NCI-H2196 (cell line): ENCODE data around the gene GTF2F1.
"Not testable (repeated sequence)": the region's sequence is repeated elsewhere in the genome, so short reads cannot be mapped to it uniquely, and the experiment has no call there.

Experiments
- DNase-seq: peaks from one replicate; lab custom pipeline; 2025; ENCODE audit not compliant: unreplicated experiment; lab: John Stamatoyannopoulos, UW

Gene GTF2F1

DNA sequence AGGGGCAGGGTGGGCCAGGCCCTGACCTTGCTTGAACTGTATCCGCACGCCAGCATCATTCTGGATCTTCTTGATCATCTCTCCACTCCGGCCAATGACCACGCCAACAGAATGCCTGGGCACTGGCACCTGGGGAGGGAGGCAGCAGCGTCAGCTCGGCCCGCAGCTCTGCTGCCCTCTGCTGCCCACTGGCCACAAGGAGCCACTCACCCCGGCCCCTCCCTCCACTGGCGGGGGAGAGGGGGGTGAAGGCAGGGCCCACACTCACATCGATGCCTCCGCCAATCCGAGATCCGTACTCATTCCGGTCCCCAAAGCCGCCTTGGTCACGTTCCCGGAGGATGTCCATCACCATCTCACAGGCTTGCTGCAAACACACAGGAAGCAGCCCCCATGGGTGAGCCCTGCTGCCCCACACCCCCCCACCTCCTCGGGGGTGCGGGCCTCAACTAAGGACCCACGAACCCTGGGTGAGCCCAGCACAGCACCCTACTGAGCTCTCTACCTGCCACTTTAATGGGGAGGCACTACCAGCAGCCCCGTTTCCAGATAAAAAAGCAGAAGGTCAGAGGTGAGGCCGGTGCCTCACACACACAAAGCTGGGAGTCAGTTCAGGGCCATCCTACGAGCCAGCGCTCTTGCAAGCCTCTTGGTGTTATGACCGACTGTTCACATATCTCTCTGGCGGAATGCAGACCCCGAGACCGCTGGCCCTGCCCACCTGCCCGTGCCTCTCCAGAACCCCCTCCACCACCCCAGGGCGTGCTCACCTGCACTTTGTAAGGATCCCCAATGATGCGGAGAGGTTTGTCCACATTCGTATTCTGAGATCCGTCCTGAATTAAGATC lies 25.0 kb upstream of the GTF2F1 start:
- peak; percentile 46 for DNase-seq

DNA sequence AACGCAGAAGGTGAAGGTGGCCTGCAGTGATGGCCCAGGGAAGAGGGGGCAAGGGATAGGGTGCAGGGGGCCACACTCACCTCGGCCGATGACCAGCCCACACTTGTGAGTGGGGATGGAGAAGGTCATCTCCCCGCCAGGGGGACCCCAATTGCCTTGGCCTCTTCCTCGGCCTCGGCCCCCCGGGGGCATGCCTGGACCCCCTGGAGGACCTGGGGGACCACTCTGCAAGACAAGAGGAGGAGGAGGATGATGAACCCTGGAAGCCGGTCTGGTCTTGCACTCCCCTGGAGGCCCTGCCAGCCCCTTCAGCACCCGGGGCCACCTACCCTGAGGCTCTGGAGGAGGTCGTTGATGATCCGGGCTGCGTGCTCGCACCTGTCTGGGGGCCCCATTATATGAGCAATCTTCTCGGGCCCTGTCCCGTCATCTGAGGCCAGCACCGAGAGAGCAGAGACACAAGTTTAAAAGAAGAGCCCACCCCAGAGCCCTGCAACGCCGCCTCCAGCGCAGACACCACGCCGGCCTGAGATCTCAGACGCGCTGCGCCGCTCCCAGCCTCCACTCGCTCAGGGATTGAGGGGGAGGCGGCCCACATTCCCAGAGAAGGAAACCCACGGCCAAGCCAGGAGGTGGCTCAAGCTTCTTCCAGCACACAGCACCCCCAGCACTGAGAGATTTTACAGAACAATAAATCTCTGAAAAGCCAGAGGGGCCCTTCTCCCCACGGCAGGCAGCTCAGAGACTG lies 23.9 kb upstream of the GTF2F1 start:
- DNase-seq, result no peak

DNA sequence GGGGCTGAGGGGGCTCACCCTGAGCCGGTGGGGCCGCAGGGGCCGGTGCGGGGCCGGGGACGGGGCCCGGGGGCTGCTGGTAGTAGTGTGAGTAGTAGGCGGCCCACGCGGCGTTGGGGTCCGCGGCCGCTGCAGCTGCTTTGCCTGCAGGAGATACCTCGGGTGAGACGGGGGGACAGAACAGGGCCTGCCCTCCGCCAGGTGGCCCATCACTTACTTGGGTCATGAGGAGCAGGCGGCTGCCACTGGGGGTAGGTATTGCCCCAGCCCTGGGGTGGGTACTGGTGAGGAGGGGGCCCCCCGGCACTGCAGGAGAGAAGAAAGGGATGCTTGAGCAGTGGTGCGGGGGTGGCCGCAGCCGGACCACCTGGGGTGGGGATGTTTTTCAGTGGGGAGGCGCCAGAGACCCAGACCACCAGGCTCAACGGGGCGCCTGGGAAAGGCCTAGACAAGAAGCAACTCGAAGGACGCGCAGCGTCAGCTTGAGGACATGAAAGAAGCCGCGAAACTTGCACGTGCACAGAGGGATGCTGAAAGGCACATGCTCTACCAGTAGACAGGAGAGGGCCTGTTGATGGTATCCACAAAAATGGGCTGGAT lies 22.7 kb upstream of the GTF2F1 start:
- DNase-seq, result no peak

DNA sequence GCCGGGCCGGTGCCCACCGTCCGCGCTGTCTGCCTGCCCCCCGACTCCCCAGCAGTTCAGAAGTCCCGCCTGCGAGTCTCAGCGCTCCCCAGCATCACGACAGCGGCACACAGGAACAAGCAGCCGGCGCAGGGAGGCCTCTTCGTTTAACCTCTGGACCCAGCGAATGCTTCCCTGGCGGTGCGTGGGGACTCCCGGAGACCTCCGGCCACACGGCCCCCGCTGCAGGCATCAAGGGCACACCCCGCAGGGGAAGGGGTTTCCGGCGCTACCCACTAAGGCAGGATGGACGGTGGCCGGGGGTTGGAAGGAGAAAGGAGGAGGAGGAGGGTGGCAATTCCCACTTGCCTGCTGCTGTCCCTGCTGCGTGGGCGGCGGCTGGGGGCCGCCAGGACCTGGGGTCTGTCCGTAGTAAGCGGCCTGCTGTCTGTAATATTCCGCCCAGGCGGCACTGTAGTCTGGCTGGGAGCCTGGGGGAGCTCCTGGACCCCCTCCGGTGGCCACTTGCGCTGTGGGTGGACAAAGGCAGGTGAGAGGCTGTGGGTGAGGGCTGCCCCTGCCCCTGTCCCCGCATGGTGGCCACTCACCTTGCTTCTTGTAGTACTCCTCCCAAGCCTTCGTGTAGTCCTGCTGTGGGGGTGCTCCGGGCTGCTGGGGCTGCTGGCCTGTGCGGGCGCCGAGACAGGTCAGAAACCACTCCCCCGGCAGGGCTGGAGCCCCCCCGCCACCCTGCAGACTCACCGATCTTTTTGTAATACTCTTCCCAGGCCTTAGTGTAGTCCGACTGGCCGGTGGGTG lies 22.0 kb upstream of the GTF2F1 start:
- DNase-seq, result no peak

DNA sequence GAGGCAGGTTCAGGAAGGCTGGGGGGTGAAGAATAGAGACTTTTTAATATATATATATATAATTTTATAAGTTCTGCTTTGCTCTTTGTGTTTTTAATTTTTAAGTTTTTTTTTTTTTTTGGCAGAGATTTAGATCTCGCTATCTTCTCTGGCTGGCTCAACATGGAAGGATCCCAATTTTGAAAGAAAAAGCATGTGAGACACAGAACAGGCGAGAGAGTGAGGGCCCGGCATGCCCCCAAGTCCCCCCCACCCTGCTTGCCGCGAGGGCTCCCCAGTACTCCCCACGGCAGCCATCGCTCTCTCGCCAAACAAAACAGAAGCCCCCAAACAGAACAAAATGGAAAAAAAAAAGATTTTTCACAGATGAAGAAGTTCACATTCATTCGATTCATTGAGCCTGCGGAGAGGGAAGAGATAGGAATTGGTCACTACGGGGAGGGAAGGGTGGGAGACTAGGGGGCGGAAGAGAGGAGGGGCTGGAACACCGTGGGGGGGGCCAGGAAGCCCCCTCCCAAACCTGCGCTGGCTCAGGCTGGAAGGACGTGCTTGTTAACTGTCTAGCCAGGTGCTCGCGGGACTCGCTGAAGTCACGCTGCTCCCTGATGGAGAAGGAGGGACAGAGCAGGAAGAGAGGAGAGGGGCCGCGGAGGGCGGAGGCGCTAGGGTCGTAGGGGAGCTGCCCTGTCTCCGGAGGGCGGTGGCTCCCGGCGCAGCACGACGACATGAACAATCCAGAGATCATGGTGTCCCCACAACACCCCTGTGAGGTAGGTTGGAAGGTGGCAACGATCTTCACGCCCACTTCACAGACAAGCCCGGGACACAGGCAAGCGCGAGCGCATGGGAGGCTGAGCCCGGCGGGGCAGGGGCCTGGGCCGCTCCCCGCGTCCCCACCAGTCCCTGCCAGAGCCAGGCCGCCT lies 21.0 kb upstream of the GTF2F1 start:
- no peak for DNase-seq

DNA sequence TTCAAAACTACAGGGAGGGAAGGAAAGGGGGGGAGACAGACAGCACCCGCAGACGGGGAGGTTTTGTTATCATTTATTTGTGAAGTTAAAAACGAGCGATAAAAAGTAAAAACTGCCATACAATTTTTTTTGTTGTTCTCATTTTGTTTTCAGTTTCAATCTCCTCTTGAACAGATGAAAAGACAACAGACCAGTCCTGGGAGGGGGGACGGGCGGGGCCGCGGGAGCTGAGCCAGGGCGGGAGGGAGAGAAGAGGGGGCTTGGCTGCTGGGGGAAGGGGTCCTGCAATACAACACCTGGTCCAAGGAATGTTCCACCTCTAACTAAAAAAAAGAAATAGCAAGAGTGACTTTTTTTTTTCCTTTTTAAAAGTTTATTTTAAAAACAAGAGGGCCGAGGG lies 20.3 kb upstream of the GTF2F1 start:
- no peak for DNase-seq

DNA sequence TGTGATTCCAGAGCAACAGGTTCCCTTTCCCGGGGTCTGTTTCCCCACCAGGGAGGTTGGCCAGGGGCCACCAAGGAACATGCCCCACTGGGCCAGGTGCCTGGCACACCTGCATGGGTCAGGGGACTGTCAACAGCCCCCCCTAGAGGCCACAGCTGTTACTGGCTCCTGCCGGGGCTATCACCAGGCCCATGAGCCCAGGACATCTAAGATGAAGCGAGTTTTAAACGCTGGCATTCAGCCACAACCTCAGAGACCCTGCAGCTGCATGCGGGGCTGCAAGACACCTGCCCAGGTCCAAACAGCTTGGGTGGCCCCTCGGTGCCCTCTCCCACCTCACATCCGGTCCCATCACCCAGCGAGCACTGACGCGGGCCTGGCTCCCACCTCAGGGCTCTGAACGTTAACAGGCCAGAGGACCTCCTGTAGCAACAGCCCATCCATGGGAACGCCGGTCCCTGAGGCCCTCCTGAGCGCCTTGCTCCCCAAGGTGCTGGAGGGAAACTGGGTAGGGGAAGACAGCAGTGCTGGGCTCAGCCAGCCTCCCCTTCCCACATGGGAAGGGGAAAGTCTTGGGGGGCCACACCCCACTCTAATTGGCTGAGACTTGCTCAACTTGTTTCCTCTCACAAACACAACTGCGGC lies 19.6 kb upstream of the GTF2F1 start:
- peak; percentile 52 for DNase-seq

DNA sequence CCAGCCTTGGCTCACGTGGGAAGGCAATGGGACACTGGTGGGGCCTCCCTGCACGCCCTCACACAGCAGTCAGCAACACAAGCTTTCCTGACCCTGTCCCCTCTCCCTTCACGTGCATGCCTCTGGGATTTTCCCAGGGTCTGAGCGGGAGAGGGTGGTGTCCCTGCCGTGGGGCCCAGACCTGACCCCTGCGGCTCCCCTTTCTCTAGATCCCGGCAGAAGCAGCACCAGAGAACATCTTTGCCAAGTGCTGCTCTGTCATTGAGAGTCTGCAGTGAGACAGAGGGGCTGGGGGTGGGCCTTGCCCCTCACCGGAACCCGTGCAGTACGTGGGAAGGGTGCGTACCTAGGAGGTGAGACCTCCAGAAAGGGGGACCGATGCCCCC lies 19.1 kb upstream of the GTF2F1 start:
- no peak for DNase-seq

DNA sequence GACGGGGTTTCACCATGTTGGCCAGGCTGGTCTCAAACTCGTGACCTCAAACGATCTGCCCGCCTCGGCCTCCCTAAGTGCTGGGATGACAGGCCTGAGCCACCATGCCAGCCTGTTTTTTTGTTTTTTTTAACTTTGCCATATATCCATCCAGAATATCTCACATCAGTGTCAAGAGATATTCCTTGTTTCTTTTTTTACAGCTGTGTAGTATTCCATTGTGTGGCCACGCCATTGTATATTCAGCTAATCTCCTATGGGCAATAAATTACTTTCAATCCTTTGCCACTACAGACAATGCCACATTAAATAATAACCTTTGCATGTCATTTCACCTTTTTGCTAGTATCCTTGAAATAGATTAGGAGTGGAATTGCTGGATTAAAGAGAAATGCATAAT lies 16.4 kb upstream of the GTF2F1 start:
- DNase-seq, result no peak

DNA sequence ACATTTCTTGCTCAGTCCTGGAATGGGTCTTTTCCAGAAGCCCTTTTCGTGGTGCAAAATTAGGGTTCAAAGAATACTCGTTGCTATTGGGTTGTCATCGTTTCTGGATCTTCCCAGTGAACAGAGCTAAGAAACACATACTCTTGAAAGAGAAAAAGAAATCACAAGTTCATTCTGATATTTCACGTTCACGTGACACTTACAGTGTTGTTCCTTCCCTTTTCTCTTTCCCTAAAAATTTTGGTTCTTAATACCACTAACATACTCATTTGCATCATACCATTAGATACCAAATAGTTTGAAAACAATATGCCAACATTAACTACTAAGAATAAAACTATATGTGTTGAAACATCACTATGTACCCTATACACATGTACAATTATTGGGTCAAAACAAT lies 13.4 kb upstream of the GTF2F1 start:
- no peak for DNase-seq

DNA sequence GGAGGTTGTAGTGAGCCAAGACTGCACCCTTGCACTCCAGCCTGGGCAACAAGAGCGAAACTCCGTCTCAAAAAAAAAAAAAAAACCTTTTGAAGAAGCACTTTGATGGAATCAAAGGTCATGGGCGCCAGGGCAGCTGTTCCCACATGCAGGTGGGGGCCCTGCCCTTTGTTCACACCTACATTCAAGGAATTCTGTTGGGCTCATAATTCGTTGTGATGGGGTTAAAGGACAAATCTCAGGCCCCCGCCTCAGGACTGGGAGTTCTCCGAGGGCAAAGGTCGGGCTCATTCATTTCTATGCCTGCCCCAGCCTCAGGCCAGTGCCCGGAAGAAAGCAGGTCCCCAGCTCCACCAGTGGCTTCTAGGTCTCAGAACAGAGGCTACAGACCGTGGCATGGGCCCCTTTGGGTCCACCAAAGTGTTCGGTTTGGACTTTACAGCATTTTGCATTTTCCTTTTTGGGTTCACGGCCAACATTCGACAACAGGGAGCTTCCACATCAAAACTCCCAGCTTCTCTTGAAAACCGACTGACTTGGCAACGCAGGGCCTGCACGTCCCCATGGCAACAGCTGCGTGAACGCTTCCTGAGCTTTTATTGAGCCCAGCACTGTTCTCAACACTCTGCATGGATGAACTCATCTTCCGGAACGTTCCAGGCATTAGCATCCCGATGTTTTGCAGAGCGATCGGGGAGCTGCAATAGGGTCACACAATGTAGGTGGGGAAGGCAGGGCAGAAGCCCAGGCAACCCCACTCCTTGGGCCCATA lies 10.1 kb upstream of the GTF2F1 start:
- no peak for DNase-seq

DNA sequence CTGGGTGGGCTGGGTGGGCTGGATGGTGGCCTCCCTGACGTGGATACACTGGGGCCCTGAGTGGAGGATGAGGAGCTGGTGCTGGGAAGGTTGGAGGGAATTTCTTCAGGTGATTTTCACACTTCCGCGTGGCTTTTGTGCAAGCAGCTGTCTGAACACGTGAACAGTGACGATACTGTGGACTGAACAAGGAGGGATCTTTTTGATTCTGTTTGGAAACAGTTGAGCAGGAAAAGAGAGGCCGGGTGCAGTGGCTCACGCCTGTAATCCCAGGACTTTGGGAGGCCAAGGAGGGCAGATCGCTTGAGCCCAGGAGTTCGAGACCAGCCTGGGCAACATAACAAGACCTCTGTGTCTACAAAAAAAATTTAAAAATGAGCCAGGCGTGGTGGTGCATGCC lies 9.1 kb upstream of the GTF2F1 start:
- DNase-seq, result no peak

DNA sequence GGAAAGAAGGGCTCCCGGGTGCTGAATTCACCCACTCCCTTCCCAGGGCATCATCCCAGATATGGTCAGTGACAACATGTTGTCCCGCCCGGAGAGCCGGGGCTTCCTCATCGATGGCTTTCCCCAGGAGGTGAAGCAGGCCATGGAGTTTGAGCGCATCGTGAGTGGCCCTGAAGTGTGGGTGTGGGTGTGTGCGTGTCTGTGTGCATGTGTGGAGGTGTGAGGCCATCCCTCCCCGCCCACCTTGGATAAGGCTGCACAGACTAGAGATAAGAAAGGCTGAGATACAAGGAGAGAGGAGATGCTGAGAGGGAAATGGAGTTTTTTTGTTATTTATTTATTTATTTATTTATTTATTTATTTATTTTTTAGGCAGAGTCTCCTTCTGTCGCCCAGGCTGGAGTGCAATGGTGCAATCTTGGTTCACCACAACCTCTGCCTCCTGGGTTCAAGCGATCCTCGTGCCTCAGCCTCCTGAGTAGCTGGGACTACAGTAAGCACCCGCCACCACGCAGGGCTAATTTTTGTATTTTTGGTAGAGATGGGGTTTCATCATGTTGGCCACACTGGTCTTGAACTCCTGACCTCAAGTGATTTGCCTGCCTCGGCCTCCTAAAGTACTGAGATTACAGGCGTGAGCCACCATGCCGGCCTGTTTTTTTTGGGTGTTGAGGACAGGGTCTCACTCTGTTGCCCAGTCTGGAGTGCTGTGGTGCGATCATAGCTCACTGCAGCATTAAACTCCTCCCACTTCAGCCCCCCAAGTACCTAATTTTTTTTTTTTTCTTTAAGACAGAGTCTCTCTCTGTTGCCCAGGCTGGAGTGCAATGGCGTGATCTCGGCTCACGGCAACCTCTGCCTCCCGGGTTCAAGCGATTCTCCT lies 7.3 kb upstream of the GTF2F1 start:
- not testable (repeated sequence) for DNase-seq

DNA sequence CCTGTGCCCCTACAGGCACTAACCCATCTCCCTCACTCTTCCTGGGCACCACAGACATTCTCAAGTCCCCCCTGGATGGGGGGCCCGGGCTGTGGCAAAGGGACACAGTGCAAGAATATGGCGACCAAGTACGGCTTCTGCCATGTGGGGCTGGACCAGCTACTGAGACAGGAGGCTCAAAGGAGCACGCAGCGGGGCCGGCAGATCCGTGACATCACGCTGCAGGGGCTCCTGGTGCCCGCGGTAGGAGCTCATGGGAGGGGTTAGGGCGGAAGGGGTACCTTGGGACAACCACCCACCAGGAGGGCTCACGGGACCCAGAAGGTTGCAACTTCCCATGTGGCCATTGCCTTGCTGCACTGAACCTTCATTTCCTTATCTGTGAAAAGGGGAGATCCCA lies 3.3 kb upstream of the GTF2F1 start:
- no peak for DNase-seq

DNA sequence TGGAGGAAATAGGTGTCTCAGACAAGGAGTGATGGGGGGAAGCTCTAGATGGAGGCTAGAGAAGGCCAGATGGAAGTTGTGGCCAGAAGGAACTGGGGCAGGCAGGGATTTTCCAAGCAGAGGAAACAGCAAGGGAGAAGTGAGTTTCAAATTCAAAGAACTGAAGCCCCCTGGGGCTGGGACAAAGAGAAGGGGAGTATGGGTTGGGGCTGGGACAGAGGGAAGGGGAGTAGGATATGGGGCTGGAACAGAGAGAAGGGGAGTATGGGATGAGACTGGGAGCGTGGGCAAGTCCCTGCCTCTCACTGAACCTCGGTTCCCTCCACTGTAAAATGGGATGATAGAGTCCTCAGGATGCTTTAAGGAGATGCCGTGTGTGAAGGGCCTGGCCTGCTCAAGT lies 1.9 kb upstream of the GTF2F1 start:
- no peak for DNase-seq

DNA sequence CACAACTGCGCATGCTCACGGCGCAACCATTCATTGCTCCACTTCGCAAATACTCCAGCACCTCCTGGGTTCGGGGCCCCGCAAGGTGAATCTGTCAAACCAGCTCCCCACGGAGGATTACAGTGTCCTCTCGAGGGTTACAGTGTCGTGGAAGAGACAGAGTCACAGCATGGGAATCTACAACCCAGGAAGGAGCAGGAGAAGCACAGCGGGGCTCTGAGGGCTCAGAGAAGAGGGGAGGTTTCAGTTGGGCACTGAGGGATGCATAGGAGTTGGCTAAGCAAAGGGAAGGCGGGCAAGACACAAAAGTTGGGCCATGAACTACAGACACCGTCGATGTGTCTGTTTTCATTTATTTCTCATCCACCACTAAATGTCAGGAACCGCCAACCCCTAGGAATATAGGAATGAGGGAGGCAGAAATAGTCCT lies 1.0 kb upstream of the GTF2F1 start:
- no peak for DNase-seq

DNA sequence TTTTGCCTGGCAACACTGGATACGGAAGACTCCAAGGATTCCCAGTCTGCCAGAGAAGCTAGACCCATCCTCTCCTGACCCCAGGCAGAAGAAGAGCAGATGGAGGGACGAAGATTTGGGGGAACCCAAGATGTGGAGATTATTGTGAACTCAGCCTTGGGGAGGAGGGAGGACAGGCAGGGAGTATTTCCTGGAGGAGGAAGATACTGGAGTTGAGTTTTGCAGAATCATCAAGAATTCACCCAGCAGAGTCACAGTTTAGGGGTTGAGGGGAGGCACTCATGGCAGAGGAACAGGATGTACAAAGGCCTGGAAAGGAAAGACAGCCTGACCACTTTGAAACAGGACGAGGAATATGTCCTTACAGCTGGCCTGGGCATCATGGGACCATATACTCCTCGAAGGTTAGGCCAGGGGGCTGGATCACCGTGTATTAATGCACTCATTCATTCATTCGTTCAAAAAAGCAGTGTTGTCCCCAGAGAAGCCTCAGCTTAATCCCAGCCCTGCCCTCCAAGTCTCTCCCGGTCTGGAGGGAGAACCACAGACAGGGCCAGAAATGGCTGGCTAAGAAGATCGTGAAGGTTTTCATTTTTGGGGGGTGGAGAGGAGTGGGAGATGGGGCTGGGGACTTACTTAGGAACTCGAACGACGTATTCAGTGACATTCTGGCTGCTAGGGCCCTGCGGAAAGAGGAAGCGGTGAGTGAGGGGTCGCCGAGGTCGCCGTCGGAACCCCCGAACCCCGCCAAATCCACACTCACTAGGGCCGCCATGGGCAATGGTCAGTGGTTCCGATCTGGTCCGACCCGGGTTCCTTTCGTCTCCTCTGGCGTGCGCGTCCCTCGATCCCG lies 517 bp downstream of the GTF2F1 start:
- no peak for DNase-seq
